SH-SY5Y (cell line): ENCODE measurements around the gene HAT1.

Experiments
- GATA2 ChIP-seq: IDR thresholded peaks from 2 replicates; pipeline ENCODE4 v1.6.1; 2011; ENCODE audit warnings: mild to moderate bottlenecking, low read depth, low read length
- GATA3 ChIP-seq: IDR thresholded peaks from 2 replicates; pipeline ENCODE4 v1.6.1; 2011; ENCODE audit warnings: low read depth, mild to moderate bottlenecking, low read length, moderate library complexity

HAT1 gene

GRCh38 chr2:172031536-172031935 lies 109.3 kb downstream of the HAT1 start:
- TF ChIP-seq GATA2 = no peak
- TF ChIP-seq GATA3 = no peak
